Transverse colon (tissue), 4 donors: ENCODE data around the gene DDX55. TPM values are rescaled to one million over a fixed set of nuclear protein-coding genes. Genes with fewer than 3 reads are reported as not detected.
A peak's percentile ranks its signal among the peaks of the same experiment; 100 is the strongest.

Source experiments
- DNase-seq: peaks from one replicate; pipeline ENCODE4 v3.0.0-alpha.2; 2019
- H3K27ac ChIP-seq, 4 donors: fragments of 200-600 bp; sonication (generic); 2 replicates each; pipeline ENCODE4 v1.5.1; 2016 to 2018; ENCODE audit warnings: inconsistent platforms in 4 of 4
- H3K27me3 ChIP-seq: fragments of 200-600 bp; sonication (generic); 2 replicates; pipeline ENCODE4 v1.5.1; 2017; ENCODE audit warnings: inconsistent platforms
- H3K36me3 ChIP-seq, 4 donors: fragments of 200-600 bp; sonication (generic); 2 replicates each; pipeline ENCODE4 v1.5.1; 2017 to 2019; ENCODE audit warnings: inconsistent platforms in 4 of 4
- H3K4me1 ChIP-seq, 4 donors: fragments of 200-600 bp; sonication (generic); 2 replicates each; pipeline ENCODE4 v1.5.1; 2017 to 2020; ENCODE audit warnings: inconsistent platforms in 4 of 4
- H3K4me3 ChIP-seq, 4 donors: fragments of 200-600 bp; sonication (generic); 1 replicate in 1 of 4; 2 replicates in 3 of 4; pipeline versions ENCODE4 v1.5.1 to v1.6.1; 2017 to 2019; ENCODE audit warnings: inconsistent platforms in 4 of 4
- H3K9me3 ChIP-seq, 2 donors: fragments of 200-600 bp; sonication (generic); 2 replicates each; pipeline ENCODE4 v1.5.1; 2017 to 2019; ENCODE audit warnings: inconsistent platforms in 2 of 2
- EP300 ChIP-seq: sonication (generic); formaldehyde crosslinking; IDR thresholded peaks from one replicate; pipeline ENCODE4 v1.6.1; 2017; ENCODE audit warnings: antibody characterized with exemption, low read depth
- POLR2A ChIP-seq: fragments of 450-650 bp; IDR thresholded peaks from one replicate; pipeline ENCODE4 v1.6.1; 2016; ENCODE audit warnings: antibody characterized with exemption, mild to moderate bottlenecking, moderate library complexity
- POLR2AphosphoS5 ChIP-seq, 3 donors: sonication (generic); formaldehyde crosslinking; IDR thresholded peaks; one replicate each; pipeline ENCODE4 v1.6.1; 2016; ENCODE audit warnings: antibody characterized with exemption in 3 of 3
- whole genome bisulfite sequencing, 2 donors: methylation state at CpG; one replicate each; pipeline ENCODE4 v1.1.5; 2018; ENCODE audit warnings: low coverage in 1 of 2; 5-methylcytosine and 5-hydroxymethylcytosine counted together
- in situ Hi-C, 4 donors: fragments of 200-750 bp; cut with MboI; loops; one replicate each; pipeline versions ENCODE4 v1.15.0 to v1.15.1; 2017; ENCODE audit warnings: low sequenced_read_pairs in 3 of 4, low pct_ligation_motif_present in 1 of 4, low pct_unique_long_range_greater_than_20kb in 1 of 4
- intact Hi-C: fragments of 100-400 bp; cut with DNase I; formaldehyde crosslinking; loops from one replicate; pipeline ENCODE4 v1.15.1; 2023; ENCODE audit warnings: low total_unique reads
- total RNA-seq, 4 donors: library from RNA; depleted of rRNA; stranded (reverse); fragments of >200 nt; gene quantifications; one replicate each; pipeline ENCODE4 v1.1.0, GENCODE V29; 2016
- TF ChIP-seq, protein P1 (sequence below), 5 experiments: fragments of 200-600 bp in 3 of 5; fragments of 450-650 bp in 2 of 5; sonication (generic) in 3 of 5; IDR thresholded peaks; 1 replicate in 2 of 5; 2 replicates in 3 of 5; pipeline ENCODE4 v1.5.1; 2016 to 2017; ENCODE audit warnings: antibody characterized with exemption in 5 of 5, inconsistent platforms in 3 of 5, mild to moderate bottlenecking in 2 of 5, moderate library complexity in 1 of 5

DDX55 gene
- total RNA-seq, 4 donors from 2014 or later = 14.2 to 35.2 (median 25.1) TPM

DNA sequence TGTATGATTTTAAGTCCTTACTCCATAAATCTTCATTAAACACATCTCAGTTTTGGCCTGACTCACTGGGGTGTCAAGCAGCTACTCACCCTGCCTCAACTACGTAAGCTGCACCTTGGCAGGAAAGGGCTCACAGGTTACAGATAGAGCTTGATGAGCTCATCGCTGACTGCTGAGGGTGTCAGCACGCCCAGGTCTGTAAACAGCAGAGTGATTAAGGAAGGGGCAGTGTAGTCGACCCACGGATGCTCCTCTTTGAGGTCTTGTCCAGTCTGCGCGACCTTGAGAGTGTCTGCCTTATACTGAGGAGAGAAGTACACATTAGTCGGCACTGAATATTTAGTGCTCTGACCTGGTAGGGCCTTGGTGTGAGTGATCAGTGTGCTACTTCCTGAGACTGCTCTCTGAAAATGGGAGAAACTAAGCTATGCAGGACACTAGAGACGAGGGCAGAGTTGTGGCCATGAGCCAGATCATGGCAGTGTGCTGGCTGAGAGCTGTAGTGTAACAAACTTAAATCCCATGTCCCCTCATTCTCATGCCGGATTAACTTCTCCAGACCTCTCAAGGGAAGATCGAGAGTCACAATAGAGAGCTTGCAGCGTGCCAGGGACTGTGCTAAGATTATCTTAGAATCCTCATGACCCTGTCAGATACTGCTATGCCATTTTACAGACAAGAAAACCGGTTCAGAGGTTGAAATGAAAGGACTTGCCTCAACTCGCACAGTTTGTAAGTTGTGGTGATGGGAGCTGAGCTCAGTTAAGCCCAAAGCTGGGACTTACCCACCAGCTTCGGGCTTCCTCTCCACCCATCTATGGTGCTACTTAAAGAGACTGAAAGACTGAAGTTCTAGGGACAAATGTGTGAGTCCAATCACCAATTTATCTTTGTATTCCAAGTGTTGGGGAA, 20.0 kb downstream of the DDX55 start:
- Histone ChIP-seq H3K4me1 (peaks cover 0 to 7% (median 0%) of the 10 kb centered on the region in 4 donors), H3K27me3 (no peaks in the 10 kb centered on the region), H3K27ac (no peak overlapping the region), H3K4me3 (no peak overlapping the region), H3K36me3 (peaks cover 0 to 69% (median 29%) of the 10 kb centered on the region in 4 donors), H3K9me3 (no peaks in the 10 kb centered on the region)
- 79% methylated on average over 15 of the region's 15 CpGs; no CpG with 5 or more reads in 1 of the 2 donors for WGBS, 2 donors
- intact Hi-C loops (no loop called here), in situ Hi-C loops (no loop called here)
- no peak for DNase-seq
- TF ChIP-seq POLR2A (no peak), EP300 (no peak), POLR2AphosphoS5 (IDR thresholded peaks at IDR 0.05) (no peak)
- TF ChIP-seq, protein P1, sequence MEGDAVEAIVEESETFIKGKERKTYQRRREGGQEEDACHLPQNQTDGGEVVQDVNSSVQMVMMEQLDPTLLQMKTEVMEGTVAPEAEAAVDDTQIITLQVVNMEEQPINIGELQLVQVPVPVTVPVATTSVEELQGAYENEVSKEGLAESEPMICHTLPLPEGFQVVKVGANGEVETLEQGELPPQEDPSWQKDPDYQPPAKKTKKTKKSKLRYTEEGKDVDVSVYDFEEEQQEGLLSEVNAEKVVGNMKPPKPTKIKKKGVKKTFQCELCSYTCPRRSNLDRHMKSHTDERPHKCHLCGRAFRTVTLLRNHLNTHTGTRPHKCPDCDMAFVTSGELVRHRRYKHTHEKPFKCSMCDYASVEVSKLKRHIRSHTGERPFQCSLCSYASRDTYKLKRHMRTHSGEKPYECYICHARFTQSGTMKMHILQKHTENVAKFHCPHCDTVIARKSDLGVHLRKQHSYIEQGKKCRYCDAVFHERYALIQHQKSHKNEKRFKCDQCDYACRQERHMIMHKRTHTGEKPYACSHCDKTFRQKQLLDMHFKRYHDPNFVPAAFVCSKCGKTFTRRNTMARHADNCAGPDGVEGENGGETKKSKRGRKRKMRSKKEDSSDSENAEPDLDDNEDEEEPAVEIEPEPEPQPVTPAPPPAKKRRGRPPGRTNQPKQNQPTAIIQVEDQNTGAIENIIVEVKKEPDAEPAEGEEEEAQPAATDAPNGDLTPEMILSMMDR (IDR thresholded peaks at IDR 0.05) = no peak

DNA sequence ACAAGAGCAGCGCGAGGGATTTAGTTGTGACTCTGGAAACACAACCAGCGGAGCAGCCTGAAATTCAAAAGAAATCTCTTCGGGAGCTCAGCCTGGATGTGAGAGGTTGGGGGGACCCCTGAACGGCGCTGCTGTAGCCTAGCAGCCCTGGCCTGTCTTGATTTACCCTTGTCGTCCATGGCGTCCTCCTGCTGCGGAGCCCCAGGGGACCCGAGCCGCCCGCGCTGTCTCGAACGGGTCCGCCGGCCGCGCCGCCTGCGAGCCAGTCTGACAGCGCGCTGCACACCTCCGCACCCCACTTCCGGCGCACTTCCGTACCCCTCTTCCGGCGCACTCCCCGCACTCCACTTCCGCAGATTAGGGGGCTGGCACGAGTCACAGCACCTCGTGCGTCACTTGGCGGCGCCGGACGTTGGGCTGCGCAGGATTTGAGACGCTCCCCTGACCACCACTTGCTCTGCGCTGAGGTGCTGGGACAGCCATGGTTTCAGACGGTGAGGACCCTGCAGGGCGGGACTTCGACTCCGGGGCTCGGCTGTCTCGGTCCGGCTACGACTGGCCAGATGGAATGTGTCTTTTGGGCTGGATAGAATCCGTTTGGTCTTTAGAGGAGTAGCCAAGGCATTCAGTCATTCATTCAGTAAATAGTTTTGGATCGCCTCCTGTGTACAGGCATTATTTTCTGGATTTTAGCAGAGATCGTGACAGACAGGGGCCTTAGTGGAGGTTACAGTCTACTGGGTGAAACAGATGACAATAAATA, 31.7 kb downstream of the DDX55 start, which contains the start of the genes EIF2B1 and GTF2H3:
Gene EIF2B1, minus strand, starts transcription at position 308 of the 763 bp plus-strand sequence. Its CDS starts 129 bp downstream, at position 179.
Gene GTF2H3, plus strand, starts transcription at position 451 of the 763 bp plus-strand sequence. Its CDS starts 31 bp downstream, at position 482.
- peak within 1 kb of the TSS; percentile 76 to 88 (median 83) for H3K27ac ChIP-seq
- peak within 1 kb of the TSS; percentile 65 to 73 (median 70) for H3K4me3 ChIP-seq
- WGBS, 2 donors = 0 to 6% methylated on average over 3 to 41 of the region's 52 CpGs
- H3K4me1 ChIP-seq = peaks cover 8 to 17% (median 12%) of the 10 kb centered on the region in 4 donors
- peak; percentile 97 for DNase-seq
- intact Hi-C loops = no loop called here
- no peak for TF ChIP-seq EP300
- TF ChIP-seq, protein P1 (IDR thresholded peaks at IDR 0.05) = no peak
- peak; percentile 92 to 93 (median 93) for TF ChIP-seq POLR2AphosphoS5 (IDR thresholded peaks at IDR 0.05)
- TF ChIP-seq POLR2A = peak; percentile 82
- no peaks in the 10 kb centered on the region for H3K27me3 ChIP-seq
- in situ Hi-C loops = no loop called here
- H3K9me3 ChIP-seq = no peaks in the 10 kb centered on the region
- peaks cover 0 to 28% (median 6%) of the 10 kb centered on the region in 4 donors for H3K36me3 ChIP-seq

DNA sequence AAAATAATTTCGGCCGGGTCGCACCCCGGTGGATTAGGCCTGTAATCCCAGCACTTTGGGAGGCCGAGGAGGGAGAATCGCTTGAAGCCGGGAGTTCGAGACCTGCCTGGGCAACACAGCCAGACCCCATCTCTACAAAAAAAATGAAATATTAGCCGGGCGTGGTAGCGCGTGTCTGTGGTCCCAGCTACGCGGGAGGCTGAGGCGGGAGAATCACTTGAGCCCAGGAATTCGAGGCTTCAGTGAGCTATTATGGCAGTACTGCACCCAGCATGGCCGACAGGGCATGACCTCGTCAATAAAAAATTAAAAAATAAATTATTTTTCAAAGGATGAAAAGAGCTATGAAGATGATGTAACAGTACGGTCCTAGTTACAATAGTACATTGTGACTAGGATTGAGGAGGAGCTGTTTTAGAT, 32.3 kb downstream of the DDX55 start:
- Histone ChIP-seq H3K4me3 (peak overlapping the region; percentile 65 to 73 (median 70)), H3K9me3 (no peaks in the 10 kb centered on the region), H3K4me1 (peaks cover 8 to 17% (median 12%) of the 10 kb centered on the region in 4 donors), H3K27me3 (no peaks in the 10 kb centered on the region), H3K36me3 (peaks cover 0 to 22% (median 3%) of the 10 kb centered on the region in 4 donors), H3K27ac (peak overlapping the region; percentile 76 to 88 (median 83))
- in situ Hi-C loops (no loop called here), intact Hi-C loops (no loop called here)
- WGBS, 2 donors = 10% methylated on average over 10 to 19 of the region's 19 CpGs
- TF ChIP-seq, protein P1 (IDR thresholded peaks at IDR 0.05) = no peak
- TF ChIP-seq POLR2A (no peak), EP300 (no peak), POLR2AphosphoS5 (IDR thresholded peaks at IDR 0.05) (no peak)
- DNase-seq = no peak

GRCh38 chr12:123643911-123644310, 42.0 kb downstream of the DDX55 start:
- no peaks in the 10 kb centered on the region for H3K27me3 ChIP-seq
- TF ChIP-seq EP300 (no peak), POLR2A (no peak), POLR2AphosphoS5 (IDR thresholded peaks at IDR 0.05) (no peak)
- TF ChIP-seq, protein P1 (IDR thresholded peaks at IDR 0.05) = no peak
- in situ Hi-C loops (no loop called here), intact Hi-C loops (no loop called here)
- H3K9me3 ChIP-seq = no peaks in the 10 kb centered on the region
- no peak overlapping the region for H3K4me3 ChIP-seq
- H3K36me3 ChIP-seq = peaks cover 0 to 32% (median 13%) of the 10 kb centered on the region in 4 donors
- no peak for DNase-seq
- 95% methylated on average over 7 of the region's 7 CpGs; no CpG with 5 or more reads in 1 of the 2 donors for WGBS, 2 donors
- no peaks in the 10 kb centered on the region for H3K4me1 ChIP-seq
- H3K27ac ChIP-seq = no peak overlapping the region
